Measurements from ENCODE around the gene MRPS6. TPM values are rescaled to one million over a fixed set of nuclear protein-coding genes. Genes with fewer than 3 reads are reported as not detected.

The MRPS6 gene
- total RNA-seq, 4 donors from 2014 or later, result 19.5 to 44.0 (median 40.9) TPM

DNA sequence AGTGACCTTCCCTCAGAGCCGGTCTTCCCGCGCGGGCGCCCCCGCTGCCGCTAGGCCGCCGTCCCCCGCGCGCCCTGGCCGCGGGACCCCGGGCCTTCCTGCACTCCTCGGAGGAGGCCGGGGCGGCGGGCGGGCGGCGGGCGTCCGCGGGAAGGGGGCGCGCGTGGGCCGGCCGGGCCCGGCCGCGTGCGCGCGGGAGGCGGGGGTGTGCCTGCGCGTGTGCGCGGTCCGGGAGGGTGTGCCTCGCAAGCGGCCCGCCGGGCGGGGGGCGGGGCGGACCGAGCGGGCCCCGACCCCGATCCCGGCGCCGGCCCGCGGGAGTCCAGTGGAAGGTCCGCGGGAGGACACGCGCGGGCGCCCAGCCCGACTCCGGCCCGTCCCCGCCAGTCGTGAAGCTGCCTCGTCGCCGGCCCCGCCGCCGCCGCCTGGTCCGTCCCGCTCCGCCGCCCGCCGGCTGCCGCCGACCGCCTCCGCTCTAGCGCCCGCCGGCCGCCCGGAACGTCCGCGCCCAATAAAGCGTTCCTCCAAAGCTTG, 438 bp downstream of the MRPS6 start:
- peak overlapping the region; percentile 81 to 91 (median 88) for H3K27ac ChIP-seq (replicated peaks in 1 of 4)
- peaks cover 18 to 53% (median 45%) of the 10 kb centered on the region in 4 donors for H3K4me1 ChIP-seq
- peak overlapping the region; percentile 78 to 88 (median 81) for H3K4me3 ChIP-seq
- under 1% methylated on average over 27 of the region's 95 CpGs for WGBS
- no peak for DNase-seq (ENCODE audit: extremely low spot score)
- H3K36me3 ChIP-seq, result no peaks in the 10 kb centered on the region
- no peaks in the 10 kb centered on the region for H3K9me3 ChIP-seq
- intact Hi-C loops (cut with DNase I), result loop anchor here (1.0 to 5.0 kb wide), 4 partner anchors 55 to 273 kb away; no protein-coding TSS in a partner anchor
- no peaks in the 10 kb centered on the region for H3K27me3 ChIP-seq
- TF ChIP-seq, protein P1, sequence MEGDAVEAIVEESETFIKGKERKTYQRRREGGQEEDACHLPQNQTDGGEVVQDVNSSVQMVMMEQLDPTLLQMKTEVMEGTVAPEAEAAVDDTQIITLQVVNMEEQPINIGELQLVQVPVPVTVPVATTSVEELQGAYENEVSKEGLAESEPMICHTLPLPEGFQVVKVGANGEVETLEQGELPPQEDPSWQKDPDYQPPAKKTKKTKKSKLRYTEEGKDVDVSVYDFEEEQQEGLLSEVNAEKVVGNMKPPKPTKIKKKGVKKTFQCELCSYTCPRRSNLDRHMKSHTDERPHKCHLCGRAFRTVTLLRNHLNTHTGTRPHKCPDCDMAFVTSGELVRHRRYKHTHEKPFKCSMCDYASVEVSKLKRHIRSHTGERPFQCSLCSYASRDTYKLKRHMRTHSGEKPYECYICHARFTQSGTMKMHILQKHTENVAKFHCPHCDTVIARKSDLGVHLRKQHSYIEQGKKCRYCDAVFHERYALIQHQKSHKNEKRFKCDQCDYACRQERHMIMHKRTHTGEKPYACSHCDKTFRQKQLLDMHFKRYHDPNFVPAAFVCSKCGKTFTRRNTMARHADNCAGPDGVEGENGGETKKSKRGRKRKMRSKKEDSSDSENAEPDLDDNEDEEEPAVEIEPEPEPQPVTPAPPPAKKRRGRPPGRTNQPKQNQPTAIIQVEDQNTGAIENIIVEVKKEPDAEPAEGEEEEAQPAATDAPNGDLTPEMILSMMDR (IDR thresholded peaks at IDR 0.05), result no peak
- no peak for TF ChIP-seq POLR2A (IDR thresholded peaks at IDR 0.05; ENCODE audit: low read depth)
- TF ChIP-seq EP300 (IDR thresholded peaks at IDR 0.05), result no peak
- no peak for TF ChIP-seq POLR2AphosphoS5 (IDR thresholded peaks at IDR 0.05)

DNA sequence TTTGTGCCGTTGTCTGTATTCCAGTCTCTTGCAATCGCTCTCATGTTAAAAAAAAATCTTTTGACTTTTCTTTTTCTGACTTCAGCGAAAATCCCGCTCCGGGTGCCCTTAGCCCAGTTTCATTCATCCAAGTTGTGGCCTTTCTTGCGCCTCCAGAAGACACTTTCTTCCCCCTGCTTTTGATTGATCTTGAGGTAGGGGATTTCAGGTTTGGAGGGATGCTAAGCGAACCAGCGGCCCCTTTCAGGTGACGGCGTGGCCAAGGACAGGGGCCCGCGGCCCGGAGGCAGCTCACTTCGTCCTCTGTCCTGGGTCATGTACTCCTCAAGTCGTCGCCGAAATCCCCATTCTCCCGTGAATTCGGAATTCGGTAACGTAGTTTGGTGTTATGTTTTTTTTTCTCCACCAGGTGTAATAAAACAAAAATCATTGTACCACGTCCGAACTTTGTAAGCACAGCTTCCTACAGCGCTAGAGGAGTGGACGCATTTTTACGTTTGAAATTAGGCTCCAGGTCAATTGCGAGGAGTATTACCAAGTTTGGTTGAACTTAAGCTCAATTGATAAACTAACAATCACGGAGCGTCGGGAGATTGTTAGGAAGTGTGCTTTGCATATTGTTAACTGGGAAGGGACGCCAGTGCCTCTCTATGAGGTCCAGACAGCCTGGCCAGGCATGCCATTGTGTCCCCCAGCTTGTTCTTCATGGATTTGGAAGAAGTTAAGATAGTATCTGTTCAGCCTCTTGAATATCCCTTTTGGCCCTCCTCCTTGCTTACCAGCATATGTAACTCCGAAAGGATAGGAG, 1.1 kb downstream of the MRPS6 start:
- Histone ChIP-seq H3K36me3 (no peaks in the 10 kb centered on the region), H3K4me3 (peak overlapping the region; percentile 78 to 88 (median 81)), H3K4me1 (peaks cover 21 to 58% (median 52%) of the 10 kb centered on the region in 4 donors), H3K9me3 (no peaks in the 10 kb centered on the region), H3K27ac (replicated peaks in 1 of 4) (peak overlapping the region; percentile 15 to 90 (median 84)), H3K27me3 (no peaks in the 10 kb centered on the region)
- DNase-seq (ENCODE audit: extremely low spot score), result no peak
- intact Hi-C loops (cut with DNase I), result loop anchor here (5.0 kb wide), 4 partner anchors 128 to 273 kb away; no protein-coding TSS in a partner anchor
- TF ChIP-seq, protein P1 (IDR thresholded peaks at IDR 0.05), result no peak
- no peak for TF ChIP-seq POLR2A (IDR thresholded peaks at IDR 0.05; ENCODE audit: low read depth)
- no peak for TF ChIP-seq EP300 (IDR thresholded peaks at IDR 0.05)
- no peak for TF ChIP-seq POLR2AphosphoS5 (IDR thresholded peaks at IDR 0.05)
- WGBS, result 16% methylated on average over 32 of the region's 32 CpGs

DNA sequence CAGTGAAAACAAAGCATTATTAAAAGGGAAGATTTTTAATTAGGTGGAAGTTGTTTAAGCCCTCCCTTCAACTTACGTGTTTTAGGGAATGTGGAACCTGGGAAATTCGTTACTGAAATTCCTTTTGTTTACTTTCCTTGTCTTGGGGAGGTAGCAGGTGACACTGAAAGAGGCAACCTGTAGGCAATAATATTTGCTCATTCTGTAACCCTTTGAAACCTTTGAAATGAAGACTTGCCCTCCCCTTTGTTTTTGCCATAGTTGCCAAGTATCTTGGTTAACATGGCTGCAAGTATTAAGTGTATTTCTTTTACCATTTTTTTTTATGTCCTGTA, 1.7 kb downstream of the MRPS6 start:
- Histone ChIP-seq H3K27me3 (no peaks in the 10 kb centered on the region), H3K36me3 (no peaks in the 10 kb centered on the region), H3K4me3 (peak overlapping the region; percentile 78 to 88 (median 81)), H3K9me3 (no peaks in the 10 kb centered on the region), H3K27ac (replicated peaks in 1 of 4) (peak overlapping the region in 2 of 4 donors; percentile 87 to 90), H3K4me1 (peaks cover 24 to 64% (median 58%) of the 10 kb centered on the region in 4 donors)
- no peak for TF ChIP-seq POLR2AphosphoS5 (IDR thresholded peaks at IDR 0.05)
- no peak for TF ChIP-seq EP300 (IDR thresholded peaks at IDR 0.05)
- no peak for TF ChIP-seq POLR2A (IDR thresholded peaks at IDR 0.05; ENCODE audit: low read depth)
- 63% methylated on average over 2 of the region's 2 CpGs for WGBS
- intact Hi-C loops (cut with DNase I), result loop anchor here (5.0 kb wide), 1 partner anchor 153 kb away; no protein-coding TSS in a partner anchor
- no peak for DNase-seq (ENCODE audit: extremely low spot score)

DNA sequence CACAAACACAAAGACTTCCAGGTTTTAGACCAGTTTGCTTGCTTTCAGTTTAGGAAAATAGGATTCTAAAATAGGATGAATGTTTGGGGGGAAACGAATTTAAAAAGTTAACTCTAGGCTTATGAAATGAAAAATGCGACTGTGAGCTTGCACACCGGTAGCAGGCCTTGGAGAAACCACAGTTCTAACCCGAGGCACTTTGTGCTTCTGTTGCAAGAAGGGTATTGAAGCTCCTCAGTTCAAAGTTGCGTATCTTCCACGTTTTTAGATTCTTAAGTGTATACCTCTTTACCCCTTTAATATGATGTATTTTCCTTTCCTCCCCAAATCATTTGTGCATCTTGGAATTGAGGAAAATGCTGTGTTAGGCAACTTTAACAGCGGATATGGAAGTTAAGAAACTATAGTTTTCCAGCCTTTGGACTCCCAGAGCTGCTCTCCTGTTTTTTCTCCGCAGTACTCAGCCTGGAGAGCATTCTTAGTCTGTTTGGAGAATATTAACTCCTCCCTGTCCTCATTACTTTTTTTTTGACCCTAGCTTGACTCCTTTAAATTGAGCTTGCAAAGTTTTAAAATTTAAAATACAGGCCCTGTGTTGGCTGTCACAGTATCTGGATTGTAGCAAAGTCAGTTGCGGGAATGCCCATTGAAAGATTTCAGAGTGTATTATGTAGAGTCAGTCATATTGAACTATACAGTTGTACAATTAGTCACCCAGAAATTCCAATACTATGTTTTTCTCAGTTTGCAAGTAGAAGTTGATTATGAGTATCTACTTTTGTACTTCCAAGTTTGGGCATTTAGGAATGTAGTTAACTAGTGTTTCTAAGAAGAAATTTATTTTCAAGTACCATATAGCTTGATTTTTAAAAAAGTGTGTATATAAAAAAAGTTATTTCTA, 2.6 kb downstream of the MRPS6 start:
- TF ChIP-seq POLR2A (IDR thresholded peaks at IDR 0.05; ENCODE audit: low read depth), result no peak
- no peak for TF ChIP-seq EP300 (IDR thresholded peaks at IDR 0.05)
- no peak for TF ChIP-seq POLR2AphosphoS5 (IDR thresholded peaks at IDR 0.05)
- TF ChIP-seq, protein P1 (IDR thresholded peaks at IDR 0.05), result no peak
- intact Hi-C loops (cut with DNase I), result loop anchor here (5.0 kb wide), 1 partner anchor 154 kb away; no protein-coding TSS in a partner anchor
- Histone ChIP-seq H3K4me1 (peaks cover 26 to 73% (median 62%) of the 10 kb centered on the region in 4 donors), H3K27ac (replicated peaks in 1 of 4) (no peak overlapping the region), H3K4me3 (peak overlapping the region; percentile 78 to 88 (median 81)), H3K36me3 (no peaks in the 10 kb centered on the region), H3K27me3 (no peaks in the 10 kb centered on the region), H3K9me3 (no peaks in the 10 kb centered on the region)
- 80% methylated on average over 9 of the region's 9 CpGs for WGBS
- DNase-seq (ENCODE audit: extremely low spot score), result no peak

Data from esophagus muscularis mucosa (tissue), 4 donors.